ENCODE measurements around the gene SLC17A7. TPM values are rescaled to one million over a fixed set of nuclear protein-coding genes. Genes with fewer than 3 reads are reported as not detected.

Gene SLC17A7
- total and polyA plus RNA-seq, 2 of the 4 experiments (the other 2 are of a cell fraction) = 0.03 TPM; not detected in 1

DNA sequence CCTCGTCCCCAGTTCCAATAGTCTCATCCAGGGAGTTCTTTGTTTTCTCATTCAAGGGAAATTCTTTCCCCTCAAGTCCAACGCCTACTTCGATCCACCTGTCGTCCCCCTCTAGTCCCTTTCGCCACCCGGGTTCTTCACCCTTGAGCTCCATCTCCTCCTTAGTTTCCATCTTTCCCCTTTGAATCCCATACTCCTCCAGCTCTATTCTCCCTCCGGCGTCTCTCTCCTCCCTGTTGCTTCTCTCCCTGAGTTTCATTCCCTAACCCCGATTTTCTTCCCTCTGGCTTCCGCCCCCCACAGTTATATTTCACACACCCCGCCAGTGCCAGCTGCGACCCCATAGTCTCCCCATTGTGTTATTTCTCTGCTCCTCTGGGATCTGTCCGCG lies 628 bp upstream of the SLC17A7 start:
- intact Hi-C loops (cut with micrococcal nuclease) (no loop called here), dilution Hi-C loops (cut with HindIII; ENCODE audit: low sequenced_read_pairs, unreplicated experiment) (no loop called here)
- 32% methylated on average over 14 of the region's 14 CpGs; no CpG with 5 or more reads in 1 of the 2 experiments for WGBS, 2 experiments (ENCODE audit: extremely low coverage in 2 of 2, insufficient read length in 1 of 2)

More for the DNA sequence above, 628 bp upstream of the SLC17A7 start:
- Histone ChIP-seq H2BK20ac (ENCODE audit: low read depth, low read length) (no peak overlapping the region), H4K8ac (ENCODE audit: low read depth in 2 of 2, low read length in 2 of 2) (no peak overlapping the region), H2BK15ac (ENCODE audit: low read depth, low read length) (no peak overlapping the region), H3K4ac (ENCODE audit: low read depth, low read length) (no peak overlapping the region), H3K9me1 (ENCODE audit: insufficient read depth, low read length) (peaks cover 3% of the 10 kb centered on the region; the same call in 1 of the 2 replicates), H4K20me1 (ENCODE audit: insufficient read depth, low read length) (peaks cover 3% of the 10 kb centered on the region; the same call in 1 of the 2 replicates), H3K9me3 (ENCODE audit: control insufficient read depth, insufficient read depth, low read length) (no peaks in the 10 kb centered on the region), H2BK120ac (ENCODE audit: low read depth, low read length) (no peak overlapping the region), H3K14ac (replicated peaks; ENCODE audit: low read depth, low read length) (no peak overlapping the region), H3K27me3 (ENCODE audit: control insufficient read depth, insufficient read depth, low read length) (peaks cover 53% of the 10 kb centered on the region), H3K27ac (ENCODE audit: insufficient read depth, low read length) (no peak overlapping the region), H3K4me1 (ENCODE audit: control insufficient read depth, insufficient read depth, low read length) (no peaks in the 10 kb centered on the region), H4K5ac (ENCODE audit: low read depth, low read length) (no peak overlapping the region), H3K4me2 (ENCODE audit: low read depth, low read length) (no peak overlapping the region), H3K79me1 (ENCODE audit: low read depth in 1 of 2, low read length in 2 of 2) (no peaks in the 10 kb centered on the region), H2BK5ac (ENCODE audit: low read depth, low read length, poor library complexity, severe bottlenecking) (no peak overlapping the region), H2AFZ (replicated peaks; ENCODE audit: low read length, poor library complexity) (no peak overlapping the region), H3K18ac (ENCODE audit: low read depth, low read length) (no peak overlapping the region), H2AK9ac (replicated peaks; ENCODE audit: low read depth, low read length, poor library complexity) (no peak overlapping the region), H3K9ac (ENCODE audit: low read depth, low read length) (no peak overlapping the region), H3K4me3 (ENCODE audit: insufficient read depth, low read depth, low read length) (no peak overlapping the region), H3K23ac (ENCODE audit: low read depth, low read length) (no peak overlapping the region), H2AK5ac (ENCODE audit: low read depth, low read length) (no peak overlapping the region), H3K56ac (ENCODE audit: extremely low read depth, insufficient read depth, low read length) (no peak overlapping the region), H3K36me3 (ENCODE audit: control insufficient read depth, insufficient read depth, low read length) (peaks cover 3% of the 10 kb centered on the region; the same call in 1 of the 2 replicates), H4K91ac (ENCODE audit: insufficient read depth, low read depth, low read length) (no peak overlapping the region)
- ATAC-seq (ENCODE audit: low read depth) (no peak), DNase-seq (no peak)
- CTCF ChIA-PET = no interaction called here
- in situ Hi-C loops (cut with MboI; ENCODE audit: low sequenced_read_pairs) = loop anchor here (10.0 kb wide), 1 partner anchor 47 kb away; no protein-coding TSS in a partner anchor
- POLR2A ChIA-PET (ENCODE audit: unreplicated experiment) = no interaction called here
- BruUV-seq (replicated peaks) = no TSS peak
- TF ChIP-seq MXI1 (IDR thresholded peaks at IDR 0.05; ENCODE audit: borderline replicate concordance, low read depth, low read length) = no peak
- no peak for TF ChIP-seq SMC3 (IDR thresholded peaks at IDR 0.05; ENCODE audit: low read depth, low read length)
- TF ChIP-seq NFE2L2 (IDR thresholded peaks at IDR 0.05; ENCODE audit: low read depth, low read length) = no peak
- no peak for TF ChIP-seq RAD21 (IDR thresholded peaks at IDR 0.05; ENCODE audit: low read length)
- no peak for TF ChIP-seq FOS (IDR thresholded peaks at IDR 0.05; ENCODE audit: low read depth, low read length)
- no peak for TF ChIP-seq POLR2A (IDR thresholded peaks at IDR 0.05; ENCODE audit: low read depth, low read length)
- TF ChIP-seq RFX5 (IDR thresholded peaks at IDR 0.05; ENCODE audit: low read depth, low read length) = no peak
- no peak for TF ChIP-seq RCOR1 (IDR thresholded peaks at IDR 0.05; ENCODE audit: insufficient replicate concordance, low read length)

Measured in IMR-90 (cell line).